Activated T-helper 17 cell treated with anti-CD3 and anti-CD28 coated beads, Interleukin-2, amount 50 U/mL, for 72 hours (primary cell): ENCODE measurements around the gene DNAJC17. TPM values are rescaled to one million over a fixed set of nuclear protein-coding genes. Genes with fewer than 3 reads are reported as not detected.

Source experiments
- ATAC-seq: fragments of 150-1000 bp; cut with Tn5 transposase; replicated peaks from 2 replicates; pipeline ENCODE4 v1.10.0; 2021; ENCODE audit warnings: mild to moderate bottlenecking, moderate library complexity
- H3K27ac Mint-ChIP-seq: one replicate; pipeline ENCODE4 v1.8.0; 2022; ENCODE audit warnings: mixed read lengths
- H3K27me3 Mint-ChIP-seq: one replicate; pipeline ENCODE4 v1.8.0; 2022; ENCODE audit warnings: mixed read lengths
- H3K36me3 Mint-ChIP-seq: one replicate; pipeline ENCODE4 v1.8.0; 2022; ENCODE audit warnings: low read depth, mild to moderate bottlenecking, mixed read lengths
- H3K4me1 Mint-ChIP-seq: one replicate; pipeline ENCODE4 v1.8.0; 2022; ENCODE audit warnings: mixed read lengths
- H3K4me3 Mint-ChIP-seq: one replicate; pipeline ENCODE4 v1.8.0; 2022; ENCODE audit warnings: mild to moderate bottlenecking, mixed read lengths
- H3K9me3 Mint-ChIP-seq: one replicate; pipeline ENCODE4 v1.8.0; 2022; ENCODE audit warnings: mixed read lengths
- total RNA-seq, 2 donors: library from RNA; stranded (reverse); gene quantifications; one replicate each; pipeline ENCODE4 v1.2.3, GENCODE V29; 2022

DNAJC17 gene
- total RNA-seq, 2 donors from 2014 or later, result 30.3 to 34.3 TPM

DNA sequence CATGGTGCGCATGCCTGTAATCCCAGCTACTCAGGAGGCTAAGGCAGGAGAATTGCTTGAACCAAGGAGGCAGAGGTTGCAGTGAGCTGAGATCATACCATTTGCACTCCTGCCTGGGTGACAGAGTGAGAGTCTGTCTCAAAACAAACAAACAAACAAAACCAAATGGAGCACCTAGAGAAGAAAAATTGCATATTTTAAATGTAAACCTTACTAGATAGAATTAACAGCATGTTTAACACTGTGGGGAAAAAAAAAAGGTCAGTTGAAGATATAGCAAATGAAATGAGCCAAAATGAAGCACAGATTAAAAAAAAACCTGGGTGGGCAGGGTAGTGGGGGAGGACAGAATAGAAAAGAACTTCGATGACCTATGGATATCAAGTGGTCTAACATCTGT, 13.9 kb upstream of the DNAJC17 start:
- Mint-ChIP-seq H3K36me3 (no peaks in the 10 kb centered on the region), H3K27ac (no peak overlapping the region), H3K4me3 (no peak overlapping the region), H3K27me3 (no peaks in the 10 kb centered on the region), H3K9me3 (no peaks in the 10 kb centered on the region), H3K4me1 (no peaks in the 10 kb centered on the region)
- no peak for ATAC-seq

DNA sequence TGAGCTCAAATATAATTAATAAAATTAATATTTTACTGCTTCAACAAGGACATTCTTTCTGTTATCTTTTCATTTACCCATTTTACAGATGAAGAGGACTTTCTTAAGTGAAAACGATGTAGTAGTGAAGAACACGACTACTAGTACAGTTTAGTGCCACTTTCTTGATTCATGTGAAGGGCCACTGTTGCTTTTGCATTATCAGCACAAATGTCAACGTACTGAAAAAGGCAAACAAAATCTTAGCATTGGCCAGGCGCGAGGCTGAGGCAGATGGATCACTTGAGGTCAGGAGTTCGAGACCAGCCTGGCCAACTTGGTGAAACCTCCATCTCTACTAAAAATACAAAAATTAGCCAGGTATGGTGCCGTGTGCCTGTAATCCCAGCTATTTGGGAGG, 11.8 kb upstream of the DNAJC17 start:
- H3K27ac Mint-ChIP-seq, result no peak overlapping the region
- H3K4me1 Mint-ChIP-seq, result no peaks in the 10 kb centered on the region
- no peak for ATAC-seq

DNA sequence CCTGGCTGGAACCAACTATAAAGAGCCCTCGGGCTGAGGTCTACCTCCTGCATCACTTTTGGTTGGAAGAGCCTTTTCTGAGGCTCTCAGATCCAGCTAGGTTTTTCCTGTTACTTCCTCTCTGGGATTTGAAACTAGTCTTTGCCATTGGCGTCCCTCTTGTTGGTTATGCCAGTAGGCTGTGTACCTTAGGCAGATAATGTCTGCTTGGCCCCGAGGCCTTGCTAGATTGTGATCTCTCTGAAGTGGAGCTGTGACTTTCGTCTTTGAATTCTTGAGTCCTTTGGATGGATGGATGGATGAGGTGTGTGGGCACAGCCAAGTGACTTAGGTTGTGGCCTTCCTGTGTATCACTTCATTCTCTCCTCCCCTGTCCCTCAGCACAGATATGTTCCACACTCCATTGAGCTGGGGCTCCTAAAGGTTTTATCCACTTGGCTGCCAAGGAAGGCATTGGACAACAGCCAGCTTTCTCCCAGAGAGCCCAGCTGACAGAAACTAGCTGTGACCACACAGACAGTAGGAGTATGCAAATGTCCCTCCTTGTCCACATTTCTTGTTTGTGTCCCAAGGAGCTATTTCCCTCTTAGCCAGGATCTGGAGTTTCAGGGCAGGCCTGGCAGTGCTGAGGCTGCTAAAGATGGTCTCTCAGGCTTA, 7.9 kb upstream of the DNAJC17 start:
- Mint-ChIP-seq H3K4me3 (no peak overlapping the region), H3K27me3 (no peaks in the 10 kb centered on the region), H3K36me3 (peaks cover 44% of the 10 kb centered on the region)

More for the DNA sequence above, 11.8 kb upstream of the DNAJC17 start:
- Mint-ChIP-seq H3K36me3 (peaks cover 13% of the 10 kb centered on the region), H3K4me3 (no peak overlapping the region), H3K9me3 (no peaks in the 10 kb centered on the region), H3K27me3 (no peaks in the 10 kb centered on the region)

DNA sequence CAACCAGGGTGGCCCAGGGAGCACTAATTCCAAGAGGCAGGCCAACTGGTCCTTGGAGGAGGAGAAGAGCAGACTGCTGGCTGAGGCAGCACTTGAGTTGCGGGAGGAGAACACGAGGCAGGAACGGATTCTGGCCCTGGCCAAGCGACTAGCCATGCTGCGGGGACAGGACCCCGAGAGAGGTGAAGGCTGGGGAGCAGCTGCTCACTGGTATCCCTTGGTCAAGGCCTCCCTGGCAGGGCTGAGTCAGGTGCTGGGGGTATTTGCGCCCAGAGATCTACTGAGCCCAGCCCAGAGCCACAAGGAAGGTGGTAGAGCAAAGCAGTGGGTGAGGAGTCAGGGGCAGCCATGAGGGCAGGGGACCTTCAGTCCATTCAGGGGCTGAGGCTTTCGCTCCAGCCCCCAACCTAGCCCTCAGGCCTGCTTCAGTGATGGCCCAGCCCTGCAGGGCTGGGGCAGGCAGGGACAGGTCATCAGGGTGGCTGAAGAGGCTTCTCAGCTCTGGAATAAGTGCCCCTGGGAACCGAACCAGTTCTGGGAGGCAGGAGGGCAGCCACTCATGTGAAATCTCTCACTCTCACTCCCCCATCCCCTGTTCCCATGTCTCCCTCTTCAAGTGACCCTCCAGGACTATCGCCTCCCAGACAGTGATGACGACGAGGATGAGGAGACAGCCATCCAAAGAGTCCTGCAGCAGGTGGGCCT, 5.6 kb upstream of the DNAJC17 start:
- H3K27me3 Mint-ChIP-seq, result no peaks in the 10 kb centered on the region
- H3K27ac Mint-ChIP-seq, result no peak overlapping the region
- H3K4me3 Mint-ChIP-seq, result no peak overlapping the region
- no peaks in the 10 kb centered on the region for H3K9me3 Mint-ChIP-seq
- H3K4me1 Mint-ChIP-seq, result peaks cover 5% of the 10 kb centered on the region
- peaks cover 48% of the 10 kb centered on the region for H3K36me3 Mint-ChIP-seq
- no peak for ATAC-seq

More for the DNA sequence above, 7.9 kb upstream of the DNAJC17 start:
- no peaks in the 10 kb centered on the region for H3K4me1 Mint-ChIP-seq
- ATAC-seq, result no peak
- no peaks in the 10 kb centered on the region for H3K9me3 Mint-ChIP-seq
- H3K27ac Mint-ChIP-seq, result no peak overlapping the region

DNA sequence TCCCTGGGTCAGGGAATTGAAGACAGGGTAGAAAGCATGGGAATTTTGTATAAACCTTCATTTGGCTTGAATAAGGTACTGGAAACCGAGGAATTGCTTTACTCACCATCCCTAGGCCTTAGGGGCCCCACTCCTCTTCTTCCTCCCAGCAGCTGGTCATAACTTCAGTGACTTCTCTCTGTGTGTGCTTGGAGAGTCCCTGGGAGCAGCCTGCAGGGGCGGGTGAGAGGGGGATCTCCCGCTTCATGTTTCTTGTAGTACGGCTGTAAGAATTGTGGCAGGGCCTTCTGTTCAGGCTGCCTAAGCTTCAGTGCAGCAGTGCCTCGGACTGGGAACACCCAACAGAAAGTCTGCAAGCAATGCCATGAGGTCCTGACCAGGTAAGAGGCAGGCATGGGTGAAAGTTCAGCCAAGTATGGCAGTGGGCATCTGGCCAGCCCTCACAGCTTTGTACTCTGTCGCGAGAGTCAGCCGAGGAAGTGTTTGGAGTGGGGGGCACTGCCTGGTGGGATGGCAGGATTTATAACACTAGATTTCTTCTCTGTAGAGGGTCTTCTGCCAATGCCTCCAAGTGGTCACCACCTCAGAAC, 1.7 kb upstream of the DNAJC17 start:
- Mint-ChIP-seq H3K4me1 (peaks cover 8% of the 10 kb centered on the region), H3K4me3 (peak overlapping the region; percentile 92), H3K27ac (no peak overlapping the region), H3K27me3 (no peaks in the 10 kb centered on the region), H3K36me3 (peaks cover 35% of the 10 kb centered on the region), H3K9me3 (no peaks in the 10 kb centered on the region)
- no peak for ATAC-seq

DNA sequence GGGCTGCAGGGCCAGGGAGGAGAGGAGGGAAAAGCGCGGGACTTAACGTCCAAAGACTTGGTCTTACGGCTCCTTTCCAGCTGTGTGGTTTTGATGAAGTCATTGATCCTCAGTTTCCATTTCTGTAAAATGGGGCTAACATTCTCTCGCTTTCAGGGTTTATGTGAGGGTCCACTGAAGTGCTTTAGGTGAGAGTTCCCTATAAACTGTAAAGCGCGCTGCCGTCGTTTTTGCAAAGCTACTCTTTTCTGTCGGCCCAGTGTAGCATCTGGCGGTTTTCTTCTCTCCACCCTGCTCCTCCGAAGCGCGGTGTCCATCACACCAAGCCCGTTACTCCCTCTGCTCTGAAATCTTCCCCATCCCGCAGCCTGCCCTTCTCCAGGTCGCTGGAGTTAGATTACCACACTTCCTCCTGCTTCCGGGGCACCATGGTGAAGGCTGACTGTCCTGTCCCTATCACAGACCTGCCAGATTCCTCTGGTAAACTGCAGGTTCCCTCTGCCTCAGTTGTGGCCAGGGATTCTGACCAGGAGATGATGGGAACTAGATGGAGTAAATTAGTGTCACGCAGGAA, 702 bp upstream of the DNAJC17 start:
- Mint-ChIP-seq H3K36me3 (peaks cover 33% of the 10 kb centered on the region), H3K27ac (peak overlapping the region; percentile 98), H3K27me3 (no peaks in the 10 kb centered on the region), H3K9me3 (no peaks in the 10 kb centered on the region), H3K4me1 (peaks cover 8% of the 10 kb centered on the region), H3K4me3 (peak overlapping the region; percentile 92)
- ATAC-seq, result no peak

DNA sequence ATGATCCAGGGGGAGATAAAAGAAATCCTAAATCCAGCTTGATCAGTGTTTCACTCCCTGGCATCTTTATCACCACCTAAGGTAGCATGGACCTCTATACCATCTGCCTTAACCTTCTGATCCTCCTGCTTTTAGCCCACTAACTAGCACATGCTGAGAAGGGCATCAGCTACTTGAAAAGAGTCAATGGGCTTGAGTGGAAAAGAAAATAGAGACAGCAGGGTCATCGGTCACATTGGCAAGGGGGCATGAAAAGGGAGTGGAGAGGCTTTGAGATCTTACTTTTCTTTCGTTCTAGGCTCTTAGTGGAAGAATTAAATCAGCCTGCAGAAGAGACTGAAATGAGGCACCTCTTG, 623 bp downstream of the DNAJC17 start:
- Mint-ChIP-seq H3K9me3 (no peaks in the 10 kb centered on the region), H3K27me3 (no peaks in the 10 kb centered on the region), H3K4me3 (peak overlapping the region; percentile 92), H3K27ac (peak overlapping the region; percentile 98), H3K36me3 (peaks cover 30% of the 10 kb centered on the region), H3K4me1 (peaks cover 11% of the 10 kb centered on the region)
- ATAC-seq, result no peak

DNA sequence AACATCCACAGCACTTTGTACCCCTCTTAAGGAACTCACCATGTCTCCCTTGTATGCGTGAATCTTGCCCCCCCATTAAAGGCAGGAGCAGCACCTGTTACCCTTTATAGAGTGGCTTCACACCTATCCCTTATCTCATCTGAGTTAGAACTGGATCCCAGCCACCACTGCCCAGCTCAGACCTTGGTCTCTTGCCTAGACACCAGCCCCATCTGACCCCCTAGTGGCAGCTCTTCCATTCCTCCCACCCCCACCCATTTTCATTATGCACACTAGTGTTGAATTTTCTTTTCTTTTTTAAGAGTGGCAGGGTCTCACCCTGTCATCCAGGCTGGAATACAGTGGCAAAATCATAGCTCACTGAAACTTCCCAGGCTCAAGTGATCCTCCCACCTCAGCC, 3.6 kb downstream of the DNAJC17 start:
- H3K36me3 Mint-ChIP-seq, result peaks cover 41% of the 10 kb centered on the region
- no peaks in the 10 kb centered on the region for H3K9me3 Mint-ChIP-seq
- ATAC-seq, result no peak
- no peak overlapping the region for H3K4me3 Mint-ChIP-seq
- no peaks in the 10 kb centered on the region for H3K27me3 Mint-ChIP-seq
- no peak overlapping the region for H3K27ac Mint-ChIP-seq
- peaks cover 12% of the 10 kb centered on the region for H3K4me1 Mint-ChIP-seq

DNA sequence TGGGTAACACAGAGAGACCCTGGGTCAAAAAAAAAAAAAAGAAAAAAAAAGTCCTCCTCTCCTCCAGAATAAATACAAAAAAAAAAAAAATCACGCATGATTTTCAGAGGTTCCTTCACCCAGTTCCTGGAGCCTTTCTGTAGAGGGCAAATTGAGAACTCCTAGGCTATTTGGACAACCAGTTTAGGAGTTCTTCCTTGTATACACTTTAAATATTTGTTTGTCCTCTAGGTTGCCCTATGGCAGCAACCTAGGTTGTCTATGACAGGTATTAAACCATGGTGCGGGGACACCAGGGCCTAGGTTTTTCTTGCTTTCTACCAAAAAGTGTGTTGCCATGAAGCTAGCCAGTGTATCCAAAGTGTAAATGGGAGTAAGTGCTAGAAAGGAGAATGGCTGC, 4.2 kb downstream of the DNAJC17 start:
- H3K36me3 Mint-ChIP-seq, result peaks cover 48% of the 10 kb centered on the region
- no peaks in the 10 kb centered on the region for H3K9me3 Mint-ChIP-seq
- H3K4me1 Mint-ChIP-seq, result peaks cover 15% of the 10 kb centered on the region
- no peak overlapping the region for H3K27ac Mint-ChIP-seq
- H3K27me3 Mint-ChIP-seq, result no peaks in the 10 kb centered on the region
- H3K4me3 Mint-ChIP-seq, result no peak overlapping the region
- no peak for ATAC-seq

DNA sequence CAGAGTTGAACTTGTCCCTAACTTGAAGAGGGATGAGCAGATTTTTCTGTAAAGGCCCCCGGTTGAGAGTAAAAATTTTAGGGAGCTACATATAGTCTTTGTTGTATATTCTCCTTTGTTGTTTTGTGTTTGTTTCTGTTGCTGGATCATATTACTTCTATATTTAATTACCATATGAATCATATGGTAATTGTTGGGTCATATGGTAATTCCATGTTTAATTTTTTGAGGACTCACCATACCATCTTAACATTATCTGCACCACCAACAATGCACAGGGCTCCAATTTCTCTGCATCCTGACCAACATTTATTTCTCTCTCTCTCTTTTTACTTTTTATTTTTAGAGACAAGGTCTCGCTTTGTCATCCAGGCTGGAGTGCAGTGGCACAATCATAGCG, 7.8 kb downstream of the DNAJC17 start:
- Mint-ChIP-seq H3K27ac (no peak overlapping the region), H3K4me3 (no peak overlapping the region), H3K9me3 (no peaks in the 10 kb centered on the region), H3K27me3 (no peaks in the 10 kb centered on the region), H3K4me1 (peaks cover 13% of the 10 kb centered on the region), H3K36me3 (peaks cover 53% of the 10 kb centered on the region)
- no peak for ATAC-seq

DNA sequence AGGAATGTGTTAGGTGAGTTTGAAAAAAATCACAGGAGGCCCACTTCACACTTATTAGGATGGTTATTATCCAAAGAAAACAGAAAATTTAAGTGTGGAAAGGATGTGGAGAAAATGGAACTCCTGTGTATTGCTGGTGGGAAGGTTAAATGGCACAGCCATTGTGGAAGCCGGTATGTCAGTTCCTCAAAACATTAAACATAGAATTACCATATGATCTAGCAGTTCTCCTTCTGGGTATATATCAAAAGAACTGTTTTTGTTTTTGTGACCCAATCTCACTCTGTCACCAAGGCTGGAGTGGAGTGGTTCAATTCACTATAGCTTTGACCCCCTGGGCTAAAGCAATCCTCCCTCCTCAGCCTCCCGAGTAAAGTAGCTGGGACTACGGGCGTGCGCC, 10.8 kb downstream of the DNAJC17 start:
- Mint-ChIP-seq H3K27ac (peak overlapping the region; percentile 2), H3K27me3 (no peaks in the 10 kb centered on the region), H3K4me3 (no peak overlapping the region), H3K36me3 (peaks cover 49% of the 10 kb centered on the region), H3K9me3 (no peaks in the 10 kb centered on the region), H3K4me1 (peaks cover 19% of the 10 kb centered on the region)
- no peak for ATAC-seq

DNA sequence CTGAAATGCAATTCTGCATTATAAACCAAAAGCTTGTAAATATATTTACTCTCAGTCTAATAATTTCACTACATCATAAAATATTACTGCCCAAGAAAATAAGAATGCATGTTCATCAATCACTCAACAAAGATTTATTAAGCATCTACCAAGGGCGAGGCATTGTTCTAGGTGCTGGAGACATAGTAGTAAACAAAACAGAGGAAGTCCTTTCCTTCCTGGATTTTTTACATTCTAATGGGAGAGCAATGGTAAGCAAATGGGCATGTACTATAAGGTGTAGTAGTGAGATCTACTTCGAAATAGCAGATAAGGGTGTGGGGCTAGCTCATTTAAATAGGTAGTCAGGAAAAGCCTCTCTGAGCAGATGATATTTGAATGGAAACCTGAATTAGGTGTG, 11.2 kb downstream of the DNAJC17 start:
- H3K9me3 Mint-ChIP-seq, result no peaks in the 10 kb centered on the region

DNA sequence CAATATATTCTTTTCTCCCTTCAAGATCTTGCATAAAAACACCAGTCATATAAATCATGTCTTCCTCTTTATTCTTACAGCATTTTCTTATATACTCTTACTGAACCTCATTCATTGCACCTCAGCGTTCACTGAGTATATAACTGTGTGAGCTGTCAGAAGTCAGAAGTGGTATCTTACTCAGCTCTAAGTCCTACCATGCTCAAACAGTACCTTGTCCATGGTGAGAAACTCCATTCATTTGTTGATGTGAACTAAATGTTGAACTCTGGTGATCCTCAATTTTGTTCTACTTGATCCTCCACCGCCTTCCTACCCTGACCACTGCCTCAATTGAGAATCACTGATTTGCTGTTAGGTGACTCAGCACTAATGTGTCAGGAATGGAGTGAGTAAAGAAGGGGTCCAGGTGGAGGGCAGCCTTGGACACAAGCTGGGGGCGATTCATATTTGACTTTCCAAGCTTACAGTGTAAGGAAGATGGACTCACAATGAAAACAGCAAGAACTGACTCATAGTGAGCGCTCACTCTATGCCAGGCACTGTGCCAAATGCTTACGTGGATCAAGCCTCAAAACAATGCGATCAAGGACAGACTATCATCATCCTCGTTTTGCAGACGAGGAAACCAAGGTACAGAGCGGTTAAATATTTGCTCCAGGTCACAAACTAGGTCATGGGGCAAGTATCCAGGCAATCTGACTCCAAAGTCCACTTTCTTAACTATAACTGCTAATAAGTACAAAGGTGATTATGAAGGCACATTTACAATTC, 13.9 kb downstream of the DNAJC17 start:
- Mint-ChIP-seq H3K4me3 (peak overlapping the region; percentile 20), H3K36me3 (peaks cover 19% of the 10 kb centered on the region), H3K4me1 (peaks cover 23% of the 10 kb centered on the region), H3K9me3 (no peaks in the 10 kb centered on the region), H3K27ac (peak overlapping the region; percentile 42), H3K27me3 (no peaks in the 10 kb centered on the region)
- peak; percentile 94 for ATAC-seq

More for the DNA sequence above, 11.2 kb downstream of the DNAJC17 start:
- H3K27ac Mint-ChIP-seq, result peak overlapping the region; percentile 2
- ATAC-seq, result no peak
- H3K4me3 Mint-ChIP-seq, result no peak overlapping the region
- peaks cover 45% of the 10 kb centered on the region for H3K36me3 Mint-ChIP-seq
- H3K4me1 Mint-ChIP-seq, result peaks cover 19% of the 10 kb centered on the region
- no peaks in the 10 kb centered on the region for H3K27me3 Mint-ChIP-seq

DNA sequence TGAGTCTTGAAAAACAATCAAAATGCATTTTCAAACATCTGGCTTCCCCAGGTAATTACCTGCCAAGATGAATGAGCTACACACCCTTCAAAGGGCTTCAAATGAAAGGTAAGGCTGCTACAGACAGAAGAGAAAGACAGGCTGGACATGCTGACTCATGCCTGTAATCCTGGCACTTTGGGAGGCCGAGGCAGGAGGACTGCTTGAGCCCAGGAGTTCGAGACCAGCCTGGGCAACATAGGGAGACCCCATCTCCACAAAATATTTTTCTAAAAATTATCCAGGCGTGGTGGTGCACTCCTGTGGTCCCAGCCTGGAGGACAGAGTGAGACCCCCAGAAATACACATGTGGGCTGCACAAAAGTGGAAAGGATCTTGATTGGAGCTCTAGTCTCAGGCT, 14.9 kb downstream of the DNAJC17 start:
- H3K4me1 Mint-ChIP-seq, result peaks cover 20% of the 10 kb centered on the region
- H3K9me3 Mint-ChIP-seq, result no peaks in the 10 kb centered on the region
- H3K27me3 Mint-ChIP-seq, result no peaks in the 10 kb centered on the region
- ATAC-seq, result no peak
- no peak overlapping the region for H3K27ac Mint-ChIP-seq
- H3K4me3 Mint-ChIP-seq, result no peak overlapping the region
- peaks cover 10% of the 10 kb centered on the region for H3K36me3 Mint-ChIP-seq
